WTC11 (cell line): ENCODE data around the gene OXNAD1. TPM values are rescaled to one million over a fixed set of nuclear protein-coding genes. Genes with fewer than 3 reads are reported as not detected.

Experiments
- ATAC-seq: fragments of 200-7000 bp; cut with Tn5 transposase; 2 replicates; pipeline ENCODE4 v1.10.0; 2021; ENCODE audit warnings: mild to moderate bottlenecking, moderate library complexity
- CTCF ChIA-PET: fragments of 300-600 bp; sonication (Branson Sonifier 250); formaldehyde crosslinking; loops from one replicate; lab custom pipeline; 2021; ENCODE audit warnings: antibody characterized with exemption; lab: Charles Lee
- POLR2A ChIA-PET: fragments of 350-600 bp; sonication (Branson Sonifier 250); formaldehyde crosslinking; loops from one replicate; lab custom pipeline; 2021; ENCODE audit warnings: antibody characterized with exemption; lab: Charles Lee
- DNase-seq: peaks from one replicate; pipeline ENCODE4 v3.0.0; 2021; ENCODE audit warnings: low spot score
- H3K27ac Mint-ChIP-seq: 2 replicates; pipeline ENCODE4 v1.8.0; 2021; ENCODE audit warnings: mixed read lengths
- H3K27me3 Mint-ChIP-seq: 2 replicates; pipeline ENCODE4 v1.8.0; 2021; ENCODE audit warnings: low read depth, mild to moderate bottlenecking, moderate library complexity, mixed read lengths
- H3K36me3 Mint-ChIP-seq: 2 replicates; pipeline ENCODE4 v1.8.0; 2021; ENCODE audit warnings: mixed read lengths
- H3K4me1 Mint-ChIP-seq: 2 replicates; pipeline ENCODE4 v1.8.0; 2022; ENCODE audit warnings: mixed read lengths
- H3K4me3 Mint-ChIP-seq: 2 replicates; pipeline ENCODE4 v1.8.0; 2021; ENCODE audit warnings: mild to moderate bottlenecking, moderate library complexity, mixed read lengths
- H3K9me3 Mint-ChIP-seq: 2 replicates; pipeline ENCODE4 v1.8.0; 2021; ENCODE audit warnings: mixed read lengths
- CREB1 ChIP-seq: sonication (generic); formaldehyde crosslinking; IDR thresholded peaks from 2 replicates; pipeline ENCODE4 v1.8.0; 2023; ENCODE audit warnings: mild to moderate bottlenecking, missing genetic modification reagents
- ELF4 ChIP-seq: sonication (generic); formaldehyde crosslinking; IDR thresholded peaks from 2 replicates; pipeline ENCODE4 v1.8.1; 2022; ENCODE audit warnings: low read depth, mild to moderate bottlenecking, moderate library complexity, missing genetic modification reagents
- ERG ChIP-seq: fragments of 250-450 bp; sonication (Bioruptor Pico); IDR thresholded peaks from 2 replicates; pipeline ENCODE4 v1.8.0; 2021; ENCODE audit warnings: mild to moderate bottlenecking
- FOXK1 ChIP-seq: sonication (generic); formaldehyde crosslinking; IDR thresholded peaks from 2 replicates; pipeline ENCODE4 v1.8.0; 2022; ENCODE audit warnings: mild to moderate bottlenecking, moderate library complexity, missing genetic modification reagents
- JAZF1 ChIP-seq: fragments of 250-450 bp; sonication (Bioruptor Pico); IDR thresholded peaks from 2 replicates; pipeline ENCODE4 v1.9.0; 2021; ENCODE audit warnings: moderate library complexity, mild to moderate bottlenecking, inconsistent platforms
- MYBL2 ChIP-seq: sonication (generic); formaldehyde crosslinking; IDR thresholded peaks from 2 replicates; pipeline ENCODE4 v1.8.1; 2023; ENCODE audit warnings: mild to moderate bottlenecking, moderate library complexity, missing genetic modification reagents
- NFE2L1 ChIP-seq: sonication (generic); formaldehyde crosslinking; IDR thresholded peaks from 2 replicates; pipeline ENCODE4 v1.8.1; 2023; ENCODE audit warnings: missing genetic modification reagents
- TCF7 ChIP-seq: sonication (generic); formaldehyde crosslinking; IDR thresholded peaks from 2 replicates; pipeline ENCODE4 v1.8.0; 2022; ENCODE audit warnings: mild to moderate bottlenecking, low read depth, missing genetic modification reagents, moderate library complexity
- TEAD1 ChIP-seq: sonication (generic); formaldehyde crosslinking; IDR thresholded peaks from 2 replicates; pipeline ENCODE4 v1.8.0; 2022; ENCODE audit warnings: mild to moderate bottlenecking, missing genetic modification reagents
- USF2 ChIP-seq: sonication (generic); formaldehyde crosslinking; IDR thresholded peaks from 2 replicates; pipeline ENCODE4 v1.8.1; 2023; ENCODE audit warnings: mild to moderate bottlenecking, missing genetic modification reagents, moderate library complexity
- ZMAT4 ChIP-seq: fragments of 250-450 bp; sonication (Bioruptor Pico); IDR thresholded peaks from 2 replicates; pipeline ENCODE4 v1.9.0; 2021; ENCODE audit warnings: mild to moderate bottlenecking
- ZNF219 ChIP-seq: sonication (generic); formaldehyde crosslinking; IDR thresholded peaks from 2 replicates; pipeline ENCODE4 v1.8.0; 2023; ENCODE audit warnings: missing genetic modification reagents, mild to moderate bottlenecking, borderline replicate concordance
- ZNF671 ChIP-seq: fragments of 250-450 bp; sonication (Bioruptor Pico); IDR thresholded peaks from 2 replicates; pipeline ENCODE4 v1.8.0; 2021; ENCODE audit warnings: mild to moderate bottlenecking
- total RNA-seq: library from RNA; stranded (reverse); gene quantifications from 3 replicates; pipeline ENCODE4 v1.2.3, GENCODE V29; 2021
- TF ChIP-seq, protein P1 (sequence below): fragments of 200-600 bp; IDR thresholded peaks from 2 replicates; pipeline ENCODE4 v1.8.0; 2022; ENCODE audit warnings: antibody characterized with exemption
- TF ChIP-seq, protein P2 (sequence below): sonication (generic); formaldehyde crosslinking; IDR thresholded peaks from 2 replicates; pipeline ENCODE4 v1.8.1; 2023; ENCODE audit warnings: mild to moderate bottlenecking, moderate library complexity, missing genetic modification reagents

Gene OXNAD1
- total RNA-seq, 1 experiment from 2014 or later, result 21.7 TPM

- no peak for TF ChIP-seq ERG (CRISPR knock-in tag)
- TF ChIP-seq, protein P1, sequence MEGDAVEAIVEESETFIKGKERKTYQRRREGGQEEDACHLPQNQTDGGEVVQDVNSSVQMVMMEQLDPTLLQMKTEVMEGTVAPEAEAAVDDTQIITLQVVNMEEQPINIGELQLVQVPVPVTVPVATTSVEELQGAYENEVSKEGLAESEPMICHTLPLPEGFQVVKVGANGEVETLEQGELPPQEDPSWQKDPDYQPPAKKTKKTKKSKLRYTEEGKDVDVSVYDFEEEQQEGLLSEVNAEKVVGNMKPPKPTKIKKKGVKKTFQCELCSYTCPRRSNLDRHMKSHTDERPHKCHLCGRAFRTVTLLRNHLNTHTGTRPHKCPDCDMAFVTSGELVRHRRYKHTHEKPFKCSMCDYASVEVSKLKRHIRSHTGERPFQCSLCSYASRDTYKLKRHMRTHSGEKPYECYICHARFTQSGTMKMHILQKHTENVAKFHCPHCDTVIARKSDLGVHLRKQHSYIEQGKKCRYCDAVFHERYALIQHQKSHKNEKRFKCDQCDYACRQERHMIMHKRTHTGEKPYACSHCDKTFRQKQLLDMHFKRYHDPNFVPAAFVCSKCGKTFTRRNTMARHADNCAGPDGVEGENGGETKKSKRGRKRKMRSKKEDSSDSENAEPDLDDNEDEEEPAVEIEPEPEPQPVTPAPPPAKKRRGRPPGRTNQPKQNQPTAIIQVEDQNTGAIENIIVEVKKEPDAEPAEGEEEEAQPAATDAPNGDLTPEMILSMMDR, result no peak
Measured at GRCh38 chr3:16313886-16314645, 49.1 kb downstream of the OXNAD1 start (continued).

DNA sequence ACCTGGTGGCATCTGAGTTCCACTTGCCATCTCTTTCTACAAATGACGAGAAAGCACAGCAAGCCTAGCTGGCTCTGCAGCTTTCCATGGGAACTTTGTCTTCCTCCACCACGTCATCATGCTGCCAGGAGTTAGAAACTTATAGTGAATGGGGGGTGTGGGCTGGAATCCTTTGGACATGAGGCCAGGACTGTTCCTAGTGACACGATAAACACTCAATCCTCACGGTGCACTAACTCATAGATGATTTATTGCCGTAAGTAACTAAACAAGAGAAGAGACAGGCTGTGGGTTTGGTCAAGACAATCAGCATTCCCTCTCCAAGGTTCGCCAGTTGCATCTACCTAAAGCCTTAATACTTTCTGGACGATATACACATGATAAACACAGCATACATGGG lies 50.6 kb downstream of the OXNAD1 start:
- CTCF ChIA-PET, result interaction anchor here (0.8 kb wide), 1 partner anchor 162 kb away, joined by 3 read pairs; no protein-coding TSS in a partner anchor
- H3K27ac Mint-ChIP-seq, result peak overlapping the region; percentile 30; the same call in 1 of the 2 replicates

DNA sequence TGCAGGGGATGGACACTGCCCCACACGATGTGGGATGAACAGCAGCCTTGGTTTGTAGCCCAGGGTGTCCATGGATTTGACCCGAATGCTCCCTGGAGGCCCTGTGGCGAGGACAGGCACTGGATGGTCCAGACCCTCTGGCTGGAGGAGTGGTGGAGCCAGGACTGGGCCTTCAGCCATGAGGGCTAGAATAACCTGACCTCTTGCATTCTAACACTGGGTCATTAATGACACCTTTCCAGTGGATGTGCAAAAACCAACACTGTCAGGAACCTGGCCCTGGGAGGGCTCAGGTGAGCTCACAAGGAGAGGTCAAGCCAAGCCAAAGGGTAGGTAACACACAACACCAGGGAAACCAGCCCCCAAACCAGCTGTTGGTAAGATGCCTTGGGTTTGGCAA lies 51.4 kb downstream of the OXNAD1 start:
- peaks cover 22% of the 10 kb centered on the region for H3K4me1 Mint-ChIP-seq
- CTCF ChIA-PET, result interaction anchor here (0.8 to 5.1 kb wide), 2 partner anchors 26 to 161 kb away, joined by 3 to 40 read pairs; no protein-coding TSS in a partner anchor
- no peak overlapping the region for H3K27ac Mint-ChIP-seq
- no peak for TF ChIP-seq CREB1 (CRISPR knock-in tag)
- TF ChIP-seq, protein P2, sequence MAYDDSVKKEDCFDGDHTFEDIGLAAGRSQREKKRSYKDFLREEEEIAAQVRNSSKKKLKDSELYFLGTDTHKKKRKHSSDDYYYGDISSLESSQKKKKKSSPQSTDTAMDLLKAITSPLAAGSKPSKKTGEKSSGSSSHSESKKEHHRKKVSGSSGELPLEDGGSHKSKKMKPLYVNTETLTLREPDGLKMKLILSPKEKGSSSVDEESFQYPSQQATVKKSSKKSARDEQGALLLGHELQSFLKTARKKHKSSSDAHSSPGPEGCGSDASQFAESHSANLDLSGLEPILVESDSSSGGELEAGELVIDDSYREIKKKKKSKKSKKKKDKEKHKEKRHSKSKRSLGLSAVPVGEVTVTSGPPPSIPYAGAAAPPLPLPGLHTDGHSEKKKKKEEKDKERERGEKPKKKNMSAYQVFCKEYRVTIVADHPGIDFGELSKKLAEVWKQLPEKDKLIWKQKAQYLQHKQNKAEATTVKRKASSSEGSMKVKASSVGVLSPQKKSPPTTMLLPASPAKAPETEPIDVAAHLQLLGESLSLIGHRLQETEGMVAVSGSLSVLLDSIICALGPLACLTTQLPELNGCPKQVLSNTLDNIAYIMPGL, result no peak
- TF ChIP-seq ZMAT4 (CRISPR knock-in tag), result no peak
- no peak for TF ChIP-seq FOXK1
- TF ChIP-seq TEAD1, result no peak
- ATAC-seq (no peak), DNase-seq (no peak)
- H3K27me3 Mint-ChIP-seq, result no peaks in the 10 kb centered on the region
- H3K4me3 Mint-ChIP-seq, result no peak overlapping the region
- POLR2A ChIA-PET, result no interaction called here
- peaks cover 16% of the 10 kb centered on the region; the same call in 1 of the 2 replicates for H3K36me3 Mint-ChIP-seq
- no peaks in the 10 kb centered on the region for H3K9me3 Mint-ChIP-seq

More for the DNA sequence above, 50.6 kb downstream of the OXNAD1 start:
- POLR2A ChIA-PET, result no interaction called here
- Mint-ChIP-seq H3K36me3 (peaks cover 16% of the 10 kb centered on the region; the same call in 1 of the 2 replicates), H3K4me3 (no peak overlapping the region), H3K9me3 (no peaks in the 10 kb centered on the region), H3K4me1 (peaks cover 23% of the 10 kb centered on the region), H3K27me3 (no peaks in the 10 kb centered on the region)
- TF ChIP-seq ZNF671 (CRISPR knock-in tag) (no peak), USF2 (CRISPR knock-in tag) (no peak), ELF4 (CRISPR knock-in tag) (no peak), TCF7 (no peak), JAZF1 (CRISPR knock-in tag) (no peak), NFE2L1 (CRISPR knock-in tag) (no peak), MYBL2 (CRISPR knock-in tag) (no peak), ZNF219 (no peak)
- ATAC-seq, result no peak
- DNase-seq, result no peak
